HepG2 (cell line): ENCODE results near the gene IWS1. TPM values are rescaled to one million over a fixed set of nuclear protein-coding genes. Genes with fewer than 3 reads are reported as not detected.
A peak's percentile ranks its signal among the peaks of the same experiment; 100 is the strongest.

Source experiments
- HDAC1 ChIP-seq: sonication (generic); formaldehyde crosslinking; IDR thresholded peaks from 2 replicates; pipeline ENCODE4 v1.5.1; 2020; ENCODE audit warnings: mild to moderate bottlenecking, missing genetic modification reagents
- HNRNPL ChIP-seq: fragments of 200-400 bp; formaldehyde crosslinking; IDR thresholded peaks from 2 replicates; pipeline ENCODE4 v1.6.1; 2017; ENCODE audit warnings: mild to moderate bottlenecking, low read depth, low read length
- KDM5A ChIP-seq: fragments of 200-600 bp; sonication (generic); IDR thresholded peaks from 2 replicates; pipeline ENCODE4 v1.7.0; 2018; ENCODE audit warnings: antibody characterized with exemption, mild to moderate bottlenecking, low read length, borderline replicate concordance
- NR2F1 ChIP-seq, 2 experiments: fragments of 450-650 bp in 1 of 2; formaldehyde crosslinking in 1 of 2; IDR thresholded peaks; 2 replicates each; pipeline versions ENCODE4 v1.5.0 to v1.6.1; 2016 to 2020; ENCODE audit warnings: mild to moderate bottlenecking in 1 of 2, missing compliant biosample characterization in 1 of 2, missing genetic modification reagents in 1 of 2, moderate library complexity in 1 of 2
- POGZ ChIP-seq: sonication (generic); formaldehyde crosslinking; IDR thresholded peaks from 2 replicates; pipeline ENCODE4 v1.4.0; 2020; ENCODE audit warnings: mild to moderate bottlenecking, missing genetic modification reagents
- RBM22 ChIP-seq: fragments of 200-400 bp; formaldehyde crosslinking; optimal IDR thresholded peaks from 2 replicates; pipeline ENCODE3; 2017; ENCODE audit warnings: mild to moderate bottlenecking, low read length, moderate library complexity
- SP4 ChIP-seq: sonication (generic); formaldehyde crosslinking; IDR thresholded peaks from 2 replicates; pipeline ENCODE4 v1.8.1; 2023; ENCODE audit warnings: mild to moderate bottlenecking, missing genetic modification reagents
- ZNF264 ChIP-seq: sonication (generic); formaldehyde crosslinking; IDR thresholded peaks from 2 replicates; pipeline ENCODE4 v1.4.0; 2020; ENCODE audit warnings: missing genetic modification reagents
- ZNF326 ChIP-seq: sonication (generic); formaldehyde crosslinking; IDR thresholded peaks from 2 replicates; pipeline ENCODE4 v1.4.0; 2020; ENCODE audit warnings: missing genetic modification reagents, borderline replicate concordance
- ZNF34 ChIP-seq: sonication (generic); formaldehyde crosslinking; IDR thresholded peaks from 2 replicates; pipeline ENCODE4 v1.4.0; 2020; ENCODE audit warnings: mild to moderate bottlenecking, missing genetic modification reagents, borderline replicate concordance
- ZNF768 ChIP-seq: sonication (generic); formaldehyde crosslinking; IDR thresholded peaks from 2 replicates; pipeline ENCODE4 v1.4.0; 2020; ENCODE audit warnings: missing genetic modification reagents
- ZZZ3 ChIP-seq: sonication (generic); formaldehyde crosslinking; IDR thresholded peaks from 2 replicates; pipeline ENCODE4 v1.4.0; 2020; ENCODE audit warnings: missing genetic modification reagents, mild to moderate bottlenecking, borderline replicate concordance
- polyA plus RNA-seq, 8 experiments: library from polyadenylated mRNA; depleted of rRNA in 3 of 8; stranded (reverse) in 7 of 8; unstranded in 1 of 8; fragments of >200 nt; fragmentation: Illumina TruSeq in 4 of 8; extraction: Trizol in 4 of 8; gene quantifications; 2 replicates each; pipeline versions ENCODE4 v1.2.1 to v1.2.3, GENCODE V29; 2011 to 2016; ENCODE audit warnings: low read depth in 4 of 8, missing spikeins in 1 of 8, mixed read lengths in 1 of 8; ENCODE audit not compliant: insufficient read depth in 1 of 8
- total RNA-seq, 5 experiments: library from RNA; depleted of rRNA; stranded (reverse); fragments of >200 nt; fragmentation: Illumina TruSeq; extraction: Trizol; gene quantifications; 2 replicates each; pipeline ENCODE4 v1.2.3, GENCODE V29; 2016; ENCODE audit warnings: low read depth in 1 of 5
- TF ChIP-seq, protein P1 (sequence below): sonication (generic); formaldehyde crosslinking; IDR thresholded peaks from 2 replicates; pipeline ENCODE4 v1.5.0; 2020; ENCODE audit warnings: missing genetic modification reagents
- TF ChIP-seq, protein P2 (sequence below): sonication (generic); formaldehyde crosslinking; IDR thresholded peaks from 2 replicates; pipeline ENCODE4 v1.5.0; 2020; ENCODE audit warnings: missing genetic modification reagents
- TF ChIP-seq, protein P3 (sequence below): sonication (generic); formaldehyde crosslinking; IDR thresholded peaks from 2 replicates; pipeline ENCODE4 v1.4.0; 2020; ENCODE audit warnings: missing genetic modification reagents
- TF ChIP-seq, protein P4 (sequence below): sonication (generic); formaldehyde crosslinking; IDR thresholded peaks from 2 replicates; pipeline ENCODE4 v1.4.0; 2020; ENCODE audit warnings: missing genetic modification reagents, borderline replicate concordance
- TF ChIP-seq, protein P5 (sequence below): sonication (generic); formaldehyde crosslinking; IDR thresholded peaks from 2 replicates; pipeline ENCODE4 v1.8.1; 2022; ENCODE audit warnings: mild to moderate bottlenecking, missing genetic modification reagents
- TF ChIP-seq, protein P6 (sequence below): sonication (generic); formaldehyde crosslinking; conservative IDR thresholded peaks from 2 replicates; pipeline ENCODE4 v1.4.0; 2020; ENCODE audit warnings: missing genetic modification reagents

Gene IWS1
- total and polyA plus RNA-seq, 2 of the 13 experiments (the other 11 are each of a cell fraction or from before 2014, with no cell fraction given) = 28.9 to 62.3 TPM

DNA sequence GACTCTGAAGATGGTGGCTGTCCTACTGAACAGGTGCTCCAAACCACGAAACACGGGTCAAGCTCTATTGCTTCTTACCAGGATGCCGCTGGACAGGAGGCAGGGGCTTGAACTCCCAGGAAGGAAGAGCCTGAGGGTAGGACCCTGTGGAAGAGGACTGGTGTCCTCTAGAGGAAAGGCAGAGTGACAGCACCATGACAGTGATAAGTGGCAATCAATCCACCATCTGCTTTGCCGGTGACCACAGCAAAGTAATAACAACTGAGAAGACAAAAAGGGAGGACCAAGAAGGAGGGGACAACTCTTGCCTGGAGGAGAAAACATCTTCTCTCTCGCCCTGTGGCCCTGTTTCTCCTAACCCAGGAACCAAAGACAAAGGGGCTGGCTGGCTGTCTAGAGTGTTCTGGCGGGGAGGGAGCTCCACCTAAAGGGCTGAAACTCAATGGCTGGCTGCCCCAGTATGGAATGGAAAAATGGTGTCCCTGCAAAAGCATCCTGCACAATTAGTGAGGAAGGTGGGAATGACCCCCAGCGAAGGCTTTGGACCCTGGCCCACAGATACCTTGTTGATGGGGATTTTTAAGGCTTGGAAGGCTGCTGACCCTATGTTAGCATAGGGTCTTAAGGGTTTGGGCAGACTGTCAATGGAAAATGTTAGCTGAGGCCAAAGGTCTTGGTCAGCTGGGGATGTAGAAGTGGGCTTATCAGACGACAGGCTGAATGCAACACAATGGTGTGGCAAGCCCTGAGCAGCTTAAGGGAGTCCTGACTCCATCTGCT, 72.7 kb downstream of the IWS1 start (continued):
- TF ChIP-seq, protein P1, sequence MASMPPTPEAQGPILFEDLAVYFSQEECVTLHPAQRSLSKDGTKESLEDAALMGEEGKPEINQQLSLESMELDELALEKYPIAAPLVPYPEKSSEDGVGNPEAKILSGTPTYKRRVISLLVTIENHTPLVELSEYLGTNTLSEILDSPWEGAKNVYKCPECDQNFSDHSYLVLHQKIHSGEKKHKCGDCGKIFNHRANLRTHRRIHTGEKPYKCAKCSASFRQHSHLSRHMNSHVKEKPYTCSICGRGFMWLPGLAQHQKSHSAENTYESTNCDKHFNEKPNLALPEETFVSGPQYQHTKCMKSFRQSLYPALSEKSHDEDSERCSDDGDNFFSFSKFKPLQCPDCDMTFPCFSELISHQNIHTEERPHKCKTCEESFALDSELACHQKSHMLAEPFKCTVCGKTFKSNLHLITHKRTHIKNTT (CRISPR knock-in tag) = no peak
- TF ChIP-seq POGZ (CRISPR knock-in tag) (peak; percentile 83), HNRNPL (no peak), KDM5A (peak; percentile 67; the same call in 1 of the 2 replicates), NR2F1 (CRISPR knock-in tag; IDR thresholded peaks at IDR 0.05) (no peak; a peak in 2 of 4 replicates), ZNF768 (CRISPR knock-in tag) (no peak), RBM22 (no peak), ZNF326 (no peak), HDAC1 (CRISPR knock-in tag) (peak; percentile 60; the same call in 1 of the 2 replicates), ZNF34 (CRISPR knock-in tag) (no peak), ZNF264 (CRISPR knock-in tag) (no peak), ZZZ3 (no peak), SP4 (CRISPR knock-in tag) (0 out of 2 replicates have a peak, but pooled peaks have one; percentile 62)
- TF ChIP-seq, protein P2, sequence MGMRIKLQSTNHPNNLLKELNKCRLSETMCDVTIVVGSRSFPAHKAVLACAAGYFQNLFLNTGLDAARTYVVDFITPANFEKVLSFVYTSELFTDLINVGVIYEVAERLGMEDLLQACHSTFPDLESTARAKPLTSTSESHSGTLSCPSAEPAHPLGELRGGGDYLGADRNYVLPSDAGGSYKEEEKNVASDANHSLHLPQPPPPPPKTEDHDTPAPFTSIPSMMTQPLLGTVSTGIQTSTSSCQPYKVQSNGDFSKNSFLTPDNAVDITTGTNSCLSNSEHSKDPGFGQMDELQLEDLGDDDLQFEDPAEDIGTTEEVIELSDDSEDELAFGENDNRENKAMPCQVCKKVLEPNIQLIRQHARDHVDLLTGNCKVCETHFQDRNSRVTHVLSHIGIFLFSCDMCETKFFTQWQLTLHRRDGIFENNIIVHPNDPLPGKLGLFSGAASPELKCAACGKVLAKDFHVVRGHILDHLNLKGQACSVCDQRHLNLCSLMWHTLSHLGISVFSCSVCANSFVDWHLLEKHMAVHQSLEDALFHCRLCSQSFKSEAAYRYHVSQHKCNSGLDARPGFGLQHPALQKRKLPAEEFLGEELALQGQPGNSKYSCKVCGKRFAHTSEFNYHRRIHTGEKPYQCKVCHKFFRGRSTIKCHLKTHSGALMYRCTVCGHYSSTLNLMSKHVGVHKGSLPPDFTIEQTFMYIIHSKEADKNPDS (CRISPR knock-in tag) = no peak
- TF ChIP-seq, protein P3, sequence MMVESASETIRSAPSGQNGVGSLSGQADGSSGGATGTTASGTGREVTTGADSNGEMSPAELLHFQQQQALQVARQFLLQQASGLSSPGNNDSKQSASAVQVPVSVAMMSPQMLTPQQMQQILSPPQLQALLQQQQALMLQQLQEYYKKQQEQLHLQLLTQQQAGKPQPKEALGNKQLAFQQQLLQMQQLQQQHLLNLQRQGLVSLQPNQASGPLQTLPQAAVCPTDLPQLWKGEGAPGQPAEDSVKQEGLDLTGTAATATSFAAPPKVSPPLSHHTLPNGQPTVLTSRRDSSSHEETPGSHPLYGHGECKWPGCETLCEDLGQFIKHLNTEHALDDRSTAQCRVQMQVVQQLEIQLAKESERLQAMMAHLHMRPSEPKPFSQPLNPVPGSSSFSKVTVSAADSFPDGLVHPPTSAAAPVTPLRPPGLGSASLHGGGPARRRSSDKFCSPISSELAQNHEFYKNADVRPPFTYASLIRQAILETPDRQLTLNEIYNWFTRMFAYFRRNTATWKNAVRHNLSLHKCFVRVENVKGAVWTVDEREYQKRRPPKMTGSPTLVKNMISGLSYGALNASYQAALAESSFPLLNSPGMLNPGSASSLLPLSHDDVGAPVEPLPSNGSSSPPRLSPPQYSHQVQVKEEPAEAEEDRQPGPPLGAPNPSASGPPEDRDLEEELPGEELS = peak; percentile 13; the same call in 1 of the 2 replicates
- TF ChIP-seq, protein P4, sequence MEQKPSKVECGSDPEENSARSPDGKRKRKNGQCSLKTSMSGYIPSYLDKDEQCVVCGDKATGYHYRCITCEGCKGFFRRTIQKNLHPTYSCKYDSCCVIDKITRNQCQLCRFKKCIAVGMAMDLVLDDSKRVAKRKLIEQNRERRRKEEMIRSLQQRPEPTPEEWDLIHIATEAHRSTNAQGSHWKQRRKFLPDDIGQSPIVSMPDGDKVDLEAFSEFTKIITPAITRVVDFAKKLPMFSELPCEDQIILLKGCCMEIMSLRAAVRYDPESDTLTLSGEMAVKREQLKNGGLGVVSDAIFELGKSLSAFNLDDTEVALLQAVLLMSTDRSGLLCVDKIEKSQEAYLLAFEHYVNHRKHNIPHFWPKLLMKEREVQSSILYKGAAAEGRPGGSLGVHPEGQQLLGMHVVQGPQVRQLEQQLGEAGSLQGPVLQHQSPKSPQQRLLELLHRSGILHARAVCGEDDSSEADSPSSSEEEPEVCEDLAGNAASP (CRISPR knock-in tag) = no peak
- TF ChIP-seq, protein P5, sequence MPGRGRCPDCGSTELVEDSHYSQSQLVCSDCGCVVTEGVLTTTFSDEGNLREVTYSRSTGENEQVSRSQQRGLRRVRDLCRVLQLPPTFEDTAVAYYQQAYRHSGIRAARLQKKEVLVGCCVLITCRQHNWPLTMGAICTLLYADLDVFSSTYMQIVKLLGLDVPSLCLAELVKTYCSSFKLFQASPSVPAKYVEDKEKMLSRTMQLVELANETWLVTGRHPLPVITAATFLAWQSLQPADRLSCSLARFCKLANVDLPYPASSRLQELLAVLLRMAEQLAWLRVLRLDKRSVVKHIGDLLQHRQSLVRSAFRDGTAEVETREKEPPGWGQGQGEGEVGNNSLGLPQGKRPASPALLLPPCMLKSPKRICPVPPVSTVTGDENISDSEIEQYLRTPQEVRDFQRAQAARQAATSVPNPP = no peak
- TF ChIP-seq, protein P6, sequence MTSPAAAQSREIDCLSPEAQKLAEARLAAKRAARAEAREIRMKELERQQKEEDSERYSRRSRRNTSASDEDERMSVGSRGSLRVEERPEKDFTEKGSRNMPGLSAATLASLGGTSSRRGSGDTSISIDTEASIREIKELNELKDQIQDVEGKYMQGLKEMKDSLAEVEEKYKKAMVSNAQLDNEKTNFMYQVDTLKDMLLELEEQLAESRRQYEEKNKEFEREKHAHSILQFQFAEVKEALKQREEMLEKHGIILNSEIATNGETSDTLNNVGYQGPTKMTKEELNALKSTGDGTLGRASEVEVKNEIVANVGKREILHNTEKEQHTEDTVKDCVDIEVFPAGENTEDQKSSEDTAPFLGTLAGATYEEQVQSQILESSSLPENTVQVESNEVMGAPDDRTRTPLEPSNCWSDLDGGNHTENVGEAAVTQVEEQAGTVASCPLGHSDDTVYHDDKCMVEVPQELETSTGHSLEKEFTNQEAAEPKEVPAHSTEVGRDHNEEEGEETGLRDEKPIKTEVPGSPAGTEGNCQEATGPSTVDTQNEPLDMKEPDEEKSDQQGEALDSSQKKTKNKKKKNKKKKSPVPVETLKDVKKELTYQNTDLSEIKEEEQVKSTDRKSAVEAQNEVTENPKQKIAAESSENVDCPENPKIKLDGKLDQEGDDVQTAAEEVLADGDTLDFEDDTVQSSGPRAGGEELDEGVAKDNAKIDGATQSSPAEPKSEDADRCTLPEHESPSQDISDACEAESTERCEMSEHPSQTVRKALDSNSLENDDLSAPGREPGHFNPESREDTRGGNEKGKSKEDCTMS (CRISPR knock-in tag) = no peak
